A549 (cell line): ENCODE results near the gene LCN2. TPM values are rescaled to one million over a fixed set of nuclear protein-coding genes. Genes with fewer than 3 reads are reported as not detected.
A peak's percentile ranks its signal among the peaks of the same experiment; 100 is the strongest.

Experiments used
- ATAC-seq, 2 experiments: fragments of 200-7000 bp in 1 of 2; fragments of >200 bp in 1 of 2; cut with Nextera tagmentation in 1 of 2; cut with Tn5 transposase in 1 of 2; 3 replicates each; pipeline versions ENCODE4 v1.8.0 to v1.9.1; 2018 to 2020; ENCODE audit warnings: mild to moderate bottlenecking in 1 of 2, moderate library complexity in 1 of 2
- CTCF ChIA-PET: fragments of 300-600 bp; sonication (Branson Sonifier 250); formaldehyde crosslinking; extraction: SDS; loops from one replicate; lab custom pipeline; 2021; ENCODE audit warnings: antibody characterized with exemption, inconsistent platforms; lab: Yijun Ruan, JAX
- POLR2A ChIA-PET: fragments of 350-600 bp; formaldehyde crosslinking; extraction: SDS; loops from one replicate; lab custom pipeline; 2021; ENCODE audit warnings: antibody characterized with exemption, inconsistent platforms; lab: Yijun Ruan, JAX
- DNase-seq, 2 experiments: peaks; one replicate each; pipeline versions ENCODE4 v3.0.0 to v3.0.0-alpha.2; 2011 to 2016; ENCODE audit warnings: low read depth in 1 of 2, low spot score in 1 of 2
- FAIRE-seq: peaks from 2 replicates; lab custom pipeline; 2011; peaks lifted over from hg19 to GRCh38; lab: Jason Lieb, UNC
- H3K27ac ChIP-seq, 2 experiments: fragments of >200 bp; sonication (Bioruptor Twin); formaldehyde crosslinking; 3 replicates each; pipeline ENCODE4 v1.5.1; 2016 to 2017
- H3K4me1 ChIP-seq: fragments of >200 bp; sonication (Bioruptor Twin); formaldehyde crosslinking; 3 replicates; pipeline ENCODE4 v1.6.1; 2016
- H3K4me2 ChIP-seq: fragments of >200 bp; sonication (Bioruptor Twin); formaldehyde crosslinking; 3 replicates; pipeline ENCODE4 v1.6.1; 2016
- H3K4me3 ChIP-seq: fragments of >200 bp; sonication (Bioruptor Twin); formaldehyde crosslinking; 3 replicates; pipeline ENCODE4 v1.5.1; 2016
- H3K9me3 ChIP-seq: fragments of >200 bp; sonication (Bioruptor Twin); formaldehyde crosslinking; 3 replicates; pipeline ENCODE4 v1.6.1; 2016
- BHLHE40 ChIP-seq: IDR thresholded peaks from 2 replicates; pipeline ENCODE4 v1.6.1; 2012; ENCODE audit warnings: low read depth, low read length, inconsistent platforms
- CBX2 ChIP-seq: fragments of 200-600 bp; sonication (generic); IDR thresholded peaks from 2 replicates; pipeline ENCODE4 v1.6.1; 2016; ENCODE audit warnings: low read depth, mild to moderate bottlenecking, borderline replicate concordance
- CBX8 ChIP-seq: fragments of 200-600 bp; sonication (generic); IDR thresholded peaks from 2 replicates; pipeline ENCODE4 v1.6.1; 2016
- CEBPB ChIP-seq, 2 experiments: fragments of >200 bp in 1 of 2; sonication (Bioruptor Twin) in 1 of 2; formaldehyde crosslinking in 1 of 2; IDR thresholded peaks; 2 replicates each; pipeline ENCODE4 v1.6.1; 2012 to 2016
- EHF ChIP-seq: fragments of 250-450 bp; sonication (Bioruptor Pico); IDR thresholded peaks from 2 replicates; pipeline ENCODE4 v1.5.0; 2020; ENCODE audit warnings: mild to moderate bottlenecking
- FOSB ChIP-seq: fragments of 250-450 bp; sonication (Bioruptor Pico); IDR thresholded peaks from 2 replicates; pipeline ENCODE4 v1.5.0; 2020; ENCODE audit warnings: mild to moderate bottlenecking, moderate library complexity
- FOSL2 ChIP-seq, 2 experiments: fragments of 450-650 bp in 1 of 2; fragments of >200 bp in 1 of 2; sonication (Bioruptor Twin) in 1 of 2; formaldehyde crosslinking; IDR thresholded peaks; 2 replicates each; pipeline versions ENCODE4 v1.5.0 to v1.6.1; 2016 to 2020; ENCODE audit warnings: mild to moderate bottlenecking in 1 of 2, moderate library complexity in 1 of 2
- FOXS1 ChIP-seq: fragments of 250-450 bp; sonication (Bioruptor Pico); IDR thresholded peaks from 2 replicates; pipeline ENCODE4 v1.5.0; 2020; ENCODE audit warnings: mild to moderate bottlenecking, moderate library complexity
- GATA3 ChIP-seq: IDR thresholded peaks from 2 replicates; pipeline ENCODE4 v1.6.1; 2012; ENCODE audit warnings: borderline replicate concordance
- HDAC2 ChIP-seq: fragments of 200-600 bp; sonication (generic); IDR thresholded peaks from 2 replicates; pipeline ENCODE4 v1.6.1; 2016
- HEYL ChIP-seq: fragments of 250-450 bp; sonication (Bioruptor Pico); IDR thresholded peaks from 2 replicates; pipeline ENCODE4 v1.8.0; 2021; ENCODE audit warnings: mild to moderate bottlenecking, moderate library complexity
- HOXA7 ChIP-seq: fragments of 250-450 bp; sonication (Bioruptor Pico); IDR thresholded peaks from 2 replicates; pipeline ENCODE4 v1.5.0; 2020; ENCODE audit warnings: mild to moderate bottlenecking, moderate library complexity
- HOXB13 ChIP-seq: fragments of 250-450 bp; sonication (Bioruptor Pico); IDR thresholded peaks from 2 replicates; pipeline ENCODE4 v1.5.0; 2020; ENCODE audit warnings: low read depth, mild to moderate bottlenecking, moderate library complexity
- JUN ChIP-seq, 2 experiments: fragments of >200 bp; sonication (Bioruptor Twin); formaldehyde crosslinking; IDR thresholded peaks; 2 replicates in 1 of 2; 3 replicates in 1 of 2; pipeline ENCODE4 v1.6.1; 2016 to 2017
- JUNB ChIP-seq: fragments of >200 bp; sonication (Bioruptor Twin); formaldehyde crosslinking; IDR thresholded peaks from 2 replicates; pipeline ENCODE4 v1.6.1; 2016
- KDM1A ChIP-seq: fragments of 200-600 bp; sonication (generic); IDR thresholded peaks from 2 replicates; pipeline ENCODE4 v1.6.1; 2016; ENCODE audit warnings: low read depth, mild to moderate bottlenecking
- MAFK ChIP-seq: fragments of 450-650 bp; IDR thresholded peaks from 2 replicates; pipeline ENCODE4 v1.6.1; 2014; ENCODE audit not compliant: partially characterized antibody
- MYC ChIP-seq: IDR thresholded peaks from 2 replicates; pipeline ENCODE4 v1.6.1; 2012; ENCODE audit warnings: mild to moderate bottlenecking, inconsistent platforms, low read length, improper control_type of control experiment, borderline replicate concordance
- POLR2A ChIP-seq: IDR thresholded peaks from 2 replicates; pipeline ENCODE4 v1.6.1; 2012; ENCODE audit warnings: mild to moderate bottlenecking, low read length
- RAD21 ChIP-seq, 2 experiments: fragments of >200 bp in 1 of 2; sonication (Bioruptor Twin) in 1 of 2; formaldehyde crosslinking in 1 of 2; IDR thresholded peaks in 1 of 2; conservative IDR thresholded peaks in 1 of 2; 2 replicates in 1 of 2; 3 replicates in 1 of 2; pipeline ENCODE4 v1.6.1; 2012 to 2018; ENCODE audit warnings: inconsistent platforms in 1 of 2
- RCOR1 ChIP-seq: fragments of 150-350 bp; IDR thresholded peaks from 2 replicates; pipeline ENCODE4 v1.6.1; 2014; ENCODE audit warnings: antibody characterized with exemption, low read length, low read depth
- TFCP2L1 ChIP-seq: fragments of 250-450 bp; sonication (Bioruptor Pico); IDR thresholded peaks from 2 replicates; pipeline ENCODE4 v1.5.0; 2021; ENCODE audit warnings: mild to moderate bottlenecking
- TP53 ChIP-seq: fragments of 250-450 bp; sonication (Bioruptor Pico); IDR thresholded peaks from 2 replicates; pipeline ENCODE4 v1.5.0; 2021; ENCODE audit warnings: mild to moderate bottlenecking, moderate library complexity
- WGBS: methylation state at CpG from one replicate; pipeline ENCODE4 v1.1.6; 2017; ENCODE audit errors: missing lambda C conversion rate; 5-methylcytosine and 5-hydroxymethylcytosine counted together
- polyA plus RNA-seq, 4 experiments: library from polyadenylated mRNA; depleted of rRNA in 3 of 4; stranded (reverse); fragments of >200 nt; fragmentation: RNase III in 1 of 4; extraction: RNeasy Plus Mini Kit Qiagen cat#74134 plus additional on column Dnase treatment in 1 of 4; gene quantifications; 2 replicates in 3 of 4; 3 replicates in 1 of 4; pipeline ENCODE4 v1.2.3, GENCODE V29; 2011 to 2017
- TF ChIP-seq, protein P1 (sequence below): fragments of 450-650 bp; IDR thresholded peaks from 2 replicates; pipeline ENCODE4 v1.6.1; 2014; ENCODE audit warnings: antibody characterized with exemption
- TF ChIP-seq, protein P2 (sequence below): fragments of 250-450 bp; sonication (Bioruptor Pico); IDR thresholded peaks from 2 replicates; pipeline ENCODE4 v1.5.0; 2020; ENCODE audit warnings: low read depth, mild to moderate bottlenecking, moderate library complexity
- TF ChIP-seq, protein P3 (sequence below): fragments of 250-450 bp; sonication (Bioruptor Pico); IDR thresholded peaks from 2 replicates; pipeline ENCODE4 v1.5.0; 2021; ENCODE audit warnings: mild to moderate bottlenecking, moderate library complexity, borderline replicate concordance
- TF ChIP-seq, protein P4 (sequence below): IDR thresholded peaks from 2 replicates; pipeline ENCODE4 v1.6.1; 2012; ENCODE audit warnings: low read depth, borderline replicate concordance
- TF ChIP-seq, protein P5 (sequence below): fragments of 200-600 bp; sonication (generic); IDR thresholded peaks from 2 replicates; pipeline ENCODE4 v1.6.1; 2016; ENCODE audit warnings: antibody characterized with exemption, mild to moderate bottlenecking, moderate library complexity
- TF ChIP-seq, protein P6 (sequence below): fragments of >200 bp; sonication (Bioruptor Twin); formaldehyde crosslinking; IDR thresholded peaks from 3 replicates; pipeline ENCODE4 v1.6.1; 2016
- TF ChIP-seq, protein P7 (sequence below): IDR thresholded peaks from 2 replicates; pipeline ENCODE4 v1.6.1; 2012

Gene LCN2
- polyA plus RNA-seq, 2 of the 4 experiments (the other 2 are of a cell fraction) = 2.3 to 11.9 TPM

DNA sequence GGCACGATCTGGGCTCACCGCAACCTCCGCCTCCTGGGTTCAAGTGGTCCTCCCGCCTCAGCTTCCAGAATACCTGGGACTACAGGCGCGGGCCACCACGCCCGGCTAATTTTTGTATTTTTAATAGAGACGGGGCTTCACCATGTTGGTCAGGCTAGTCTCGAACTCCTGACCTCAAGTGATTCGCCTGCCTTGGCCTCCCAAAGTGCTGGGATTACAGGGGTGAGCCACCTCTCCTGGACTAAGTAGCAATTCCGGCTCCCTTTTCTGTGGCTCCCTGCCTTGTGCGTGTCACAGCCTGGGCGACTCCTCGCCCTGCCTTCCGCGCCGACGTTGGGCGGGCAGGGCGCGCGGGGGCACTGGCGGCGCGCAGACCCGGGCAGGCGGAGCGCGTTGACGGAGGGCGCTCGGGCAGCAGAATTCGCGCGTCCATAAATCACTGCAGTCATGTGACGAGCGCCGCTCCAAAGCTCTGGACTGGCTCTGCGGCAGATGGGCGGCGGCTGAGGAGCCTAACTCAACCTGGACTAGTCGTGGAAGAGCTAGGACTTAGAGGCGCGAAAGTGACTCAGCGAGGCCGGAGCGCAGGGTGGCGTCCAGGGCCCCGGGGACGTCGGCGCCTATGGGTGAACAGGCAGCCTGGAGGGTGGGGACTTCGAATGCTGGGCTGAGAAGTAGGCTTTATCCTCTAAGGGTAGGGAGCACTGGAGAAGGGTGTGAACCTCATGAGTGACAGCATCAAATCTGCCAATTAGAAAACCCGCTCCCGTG lies 43.5 kb downstream of the LCN2 start:
- Histone ChIP-seq H3K4me2 (peak overlapping the region; percentile 94), H3K4me1 (peaks cover 17% of the 10 kb centered on the region), H3K27ac (peak overlapping the region; percentile 98 to 99), H3K4me3 (peak overlapping the region; percentile 86), H3K9me3 (no peaks in the 10 kb centered on the region)
- ATAC-seq (peak; percentile 85 to 91), FAIRE-seq (no peak), DNase-seq (peak; percentile 88 to 97)
- WGBS = 13% methylated on average over 42 of the region's 56 CpGs
- ChIA-PET CTCF (interaction anchor here (0.7 to 4.1 kb wide), 14 partner anchors 9 to 75 kb away, joined by 3 to 20 read pairs (median 4); partner anchors contain the start of gene DNM1), POLR2A (interaction anchor here (0.5 to 1.3 kb wide), 4 partner anchors 19 to 31 kb away, joined by 3 read pairs; no protein-coding TSS in a partner anchor)
- TF ChIP-seq, protein P1, sequence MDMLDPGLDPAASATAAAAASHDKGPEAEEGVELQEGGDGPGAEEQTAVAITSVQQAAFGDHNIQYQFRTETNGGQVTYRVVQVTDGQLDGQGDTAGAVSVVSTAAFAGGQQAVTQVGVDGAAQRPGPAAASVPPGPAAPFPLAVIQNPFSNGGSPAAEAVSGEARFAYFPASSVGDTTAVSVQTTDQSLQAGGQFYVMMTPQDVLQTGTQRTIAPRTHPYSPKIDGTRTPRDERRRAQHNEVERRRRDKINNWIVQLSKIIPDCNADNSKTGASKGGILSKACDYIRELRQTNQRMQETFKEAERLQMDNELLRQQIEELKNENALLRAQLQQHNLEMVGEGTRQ = peak; percentile 86
- TF ChIP-seq, protein P2, sequence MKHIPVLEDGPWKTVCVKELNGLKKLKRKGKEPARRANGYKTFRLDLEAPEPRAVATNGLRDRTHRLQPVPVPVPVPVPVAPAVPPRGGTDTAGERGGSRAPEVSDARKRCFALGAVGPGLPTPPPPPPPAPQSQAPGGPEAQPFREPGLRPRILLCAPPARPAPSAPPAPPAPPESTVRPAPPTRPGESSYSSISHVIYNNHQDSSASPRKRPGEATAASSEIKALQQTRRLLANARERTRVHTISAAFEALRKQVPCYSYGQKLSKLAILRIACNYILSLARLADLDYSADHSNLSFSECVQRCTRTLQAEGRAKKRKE (CRISPR knock-in tag) = 0 out of 2 replicates have a peak, but pooled peaks have one; percentile 13
- peak; percentile 70 for TF ChIP-seq MAFK
- TF ChIP-seq, protein P3, sequence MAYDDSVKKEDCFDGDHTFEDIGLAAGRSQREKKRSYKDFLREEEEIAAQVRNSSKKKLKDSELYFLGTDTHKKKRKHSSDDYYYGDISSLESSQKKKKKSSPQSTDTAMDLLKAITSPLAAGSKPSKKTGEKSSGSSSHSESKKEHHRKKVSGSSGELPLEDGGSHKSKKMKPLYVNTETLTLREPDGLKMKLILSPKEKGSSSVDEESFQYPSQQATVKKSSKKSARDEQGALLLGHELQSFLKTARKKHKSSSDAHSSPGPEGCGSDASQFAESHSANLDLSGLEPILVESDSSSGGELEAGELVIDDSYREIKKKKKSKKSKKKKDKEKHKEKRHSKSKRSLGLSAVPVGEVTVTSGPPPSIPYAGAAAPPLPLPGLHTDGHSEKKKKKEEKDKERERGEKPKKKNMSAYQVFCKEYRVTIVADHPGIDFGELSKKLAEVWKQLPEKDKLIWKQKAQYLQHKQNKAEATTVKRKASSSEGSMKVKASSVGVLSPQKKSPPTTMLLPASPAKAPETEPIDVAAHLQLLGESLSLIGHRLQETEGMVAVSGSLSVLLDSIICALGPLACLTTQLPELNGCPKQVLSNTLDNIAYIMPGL (CRISPR knock-in tag) = no peak
- TF ChIP-seq BHLHE40 = no peak
- TF ChIP-seq RCOR1 = no peak
- TF ChIP-seq TFCP2L1 (CRISPR knock-in tag) = 0 out of 2 replicates have a peak, but pooled peaks have one; percentile 33
- no peak for TF ChIP-seq CEBPB (IDR thresholded peaks at IDR 0.05)
- TF ChIP-seq, protein P4, sequence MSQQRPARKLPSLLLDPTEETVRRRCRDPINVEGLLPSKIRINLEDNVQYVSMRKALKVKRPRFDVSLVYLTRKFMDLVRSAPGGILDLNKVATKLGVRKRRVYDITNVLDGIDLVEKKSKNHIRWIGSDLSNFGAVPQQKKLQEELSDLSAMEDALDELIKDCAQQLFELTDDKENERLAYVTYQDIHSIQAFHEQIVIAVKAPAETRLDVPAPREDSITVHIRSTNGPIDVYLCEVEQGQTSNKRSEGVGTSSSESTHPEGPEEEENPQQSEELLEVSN = peak; percentile 92
- peak; percentile 50 to 65; a peak in 2 of 5 replicates for TF ChIP-seq JUN (IDR thresholded peaks at IDR 0.05)
- TF ChIP-seq HDAC2 = no peak
- no peak for TF ChIP-seq JUNB
- TF ChIP-seq, protein P5, sequence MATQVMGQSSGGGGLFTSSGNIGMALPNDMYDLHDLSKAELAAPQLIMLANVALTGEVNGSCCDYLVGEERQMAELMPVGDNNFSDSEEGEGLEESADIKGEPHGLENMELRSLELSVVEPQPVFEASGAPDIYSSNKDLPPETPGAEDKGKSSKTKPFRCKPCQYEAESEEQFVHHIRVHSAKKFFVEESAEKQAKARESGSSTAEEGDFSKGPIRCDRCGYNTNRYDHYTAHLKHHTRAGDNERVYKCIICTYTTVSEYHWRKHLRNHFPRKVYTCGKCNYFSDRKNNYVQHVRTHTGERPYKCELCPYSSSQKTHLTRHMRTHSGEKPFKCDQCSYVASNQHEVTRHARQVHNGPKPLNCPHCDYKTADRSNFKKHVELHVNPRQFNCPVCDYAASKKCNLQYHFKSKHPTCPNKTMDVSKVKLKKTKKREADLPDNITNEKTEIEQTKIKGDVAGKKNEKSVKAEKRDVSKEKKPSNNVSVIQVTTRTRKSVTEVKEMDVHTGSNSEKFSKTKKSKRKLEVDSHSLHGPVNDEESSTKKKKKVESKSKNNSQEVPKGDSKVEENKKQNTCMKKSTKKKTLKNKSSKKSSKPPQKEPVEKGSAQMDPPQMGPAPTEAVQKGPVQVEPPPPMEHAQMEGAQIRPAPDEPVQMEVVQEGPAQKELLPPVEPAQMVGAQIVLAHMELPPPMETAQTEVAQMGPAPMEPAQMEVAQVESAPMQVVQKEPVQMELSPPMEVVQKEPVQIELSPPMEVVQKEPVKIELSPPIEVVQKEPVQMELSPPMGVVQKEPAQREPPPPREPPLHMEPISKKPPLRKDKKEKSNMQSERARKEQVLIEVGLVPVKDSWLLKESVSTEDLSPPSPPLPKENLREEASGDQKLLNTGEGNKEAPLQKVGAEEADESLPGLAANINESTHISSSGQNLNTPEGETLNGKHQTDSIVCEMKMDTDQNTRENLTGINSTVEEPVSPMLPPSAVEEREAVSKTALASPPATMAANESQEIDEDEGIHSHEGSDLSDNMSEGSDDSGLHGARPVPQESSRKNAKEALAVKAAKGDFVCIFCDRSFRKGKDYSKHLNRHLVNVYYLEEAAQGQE = no peak
- TF ChIP-seq GATA3 = peak; percentile 46
- TF ChIP-seq MYC = no peak
- TF ChIP-seq HEYL (CRISPR knock-in tag) = no peak
- TF ChIP-seq, protein P6, sequence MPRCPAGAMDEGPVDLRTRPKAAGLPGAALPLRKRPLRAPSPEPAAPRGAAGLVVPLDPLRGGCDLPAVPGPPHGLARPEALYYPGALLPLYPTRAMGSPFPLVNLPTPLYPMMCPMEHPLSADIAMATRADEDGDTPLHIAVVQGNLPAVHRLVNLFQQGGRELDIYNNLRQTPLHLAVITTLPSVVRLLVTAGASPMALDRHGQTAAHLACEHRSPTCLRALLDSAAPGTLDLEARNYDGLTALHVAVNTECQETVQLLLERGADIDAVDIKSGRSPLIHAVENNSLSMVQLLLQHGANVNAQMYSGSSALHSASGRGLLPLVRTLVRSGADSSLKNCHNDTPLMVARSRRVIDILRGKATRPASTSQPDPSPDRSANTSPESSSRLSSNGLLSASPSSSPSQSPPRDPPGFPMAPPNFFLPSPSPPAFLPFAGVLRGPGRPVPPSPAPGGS = no peak
- no peak for TF ChIP-seq FOSL2 (IDR thresholded peaks at IDR 0.05)
- peak; percentile 77 for TF ChIP-seq FOSL2 (CRISPR knock-in tag; IDR thresholded peaks at IDR 0.05)
- TF ChIP-seq POLR2A = peak; percentile 29
- no peak for TF ChIP-seq CBX8
- no peak for TF ChIP-seq HOXB13 (CRISPR knock-in tag)
- TF ChIP-seq HOXA7 = no peak
- TF ChIP-seq, protein P7, sequence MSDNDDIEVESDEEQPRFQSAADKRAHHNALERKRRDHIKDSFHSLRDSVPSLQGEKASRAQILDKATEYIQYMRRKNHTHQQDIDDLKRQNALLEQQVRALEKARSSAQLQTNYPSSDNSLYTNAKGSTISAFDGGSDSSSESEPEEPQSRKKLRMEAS = peak; percentile 96
- no peak for TF ChIP-seq KDM1A
- no peak for TF ChIP-seq TP53
- TF ChIP-seq CBX2 = no peak
- no peak for TF ChIP-seq FOXS1
- TF ChIP-seq EHF (CRISPR knock-in tag) = no peak
- TF ChIP-seq FOSB (CRISPR knock-in tag) = no peak
- TF ChIP-seq RAD21 (conservative IDR thresholded peaks at IDR 0.05 in 1 of 2, IDR thresholded peaks at IDR 0.05 in 1 of 2) = peak; percentile 15 to 49; a peak in 4 of 5 replicates
